Measurements from ENCODE around the gene NLRC4.

GRCh38 chr2:32189011-32189410 lies 75.7 kb downstream of the NLRC4 start:
- no peak for TF ChIP-seq POLR2AphosphoS5 (IDR thresholded peaks at IDR 0.05; ENCODE audit: low read depth, low read length)
- TF ChIP-seq POLR2A (IDR thresholded peaks at IDR 0.05; ENCODE audit: low read depth, low read length): no peak
- TF ChIP-seq TAF1 (IDR thresholded peaks at IDR 0.05; ENCODE audit: borderline replicate concordance, low read depth, low read length): no peak

Data from GM12892 (cell line).